ENCODE measurements around the gene LRRC8C. TPM values are rescaled to one million over a fixed set of nuclear protein-coding genes. Genes with fewer than 3 reads are reported as not detected.

Gene LRRC8C
- total and polyA plus RNA-seq, 8 donors, result 8.3 to 11.6 (median 9.2) TPM

GRCh38 chr1:89620664-89621063 is 12.3 kb upstream of the LRRC8C start:
- no peaks in the 10 kb centered on the region for H3K4me1 ChIP-seq
- DNase-seq (no peak), ATAC-seq (no peak)
- H3K27me3 ChIP-seq, result no peaks in the 10 kb centered on the region
- H3K9me3 ChIP-seq, result peaks cover 0 to 5% of the 10 kb centered on the region in 2 donors
- no peak overlapping the region for H3K4me3 ChIP-seq
- H3K27ac ChIP-seq, result no peak overlapping the region
- intact Hi-C loops (cut with DNase I), result no loop called here
- TF ChIP-seq CTCF (IDR thresholded peaks at IDR 0.05), result no peak
- no peaks in the 10 kb centered on the region for H3K36me3 ChIP-seq

GRCh38 chr1:89622895-89623294 is 10.0 kb upstream of the LRRC8C start:
- Histone ChIP-seq H3K4me1 (no peaks in the 10 kb centered on the region), H3K4me3 (no peak overlapping the region), H3K27me3 (no peaks in the 10 kb centered on the region), H3K36me3 (no peaks in the 10 kb centered on the region), H3K27ac (no peak overlapping the region), H3K9me3 (peaks cover 0 to 2% of the 10 kb centered on the region in 2 donors)
- intact Hi-C loops (cut with DNase I), result no loop called here
- ATAC-seq, result no peak
- no peak for TF ChIP-seq CTCF (IDR thresholded peaks at IDR 0.05)
- DNase-seq, result no peak

DNA sequence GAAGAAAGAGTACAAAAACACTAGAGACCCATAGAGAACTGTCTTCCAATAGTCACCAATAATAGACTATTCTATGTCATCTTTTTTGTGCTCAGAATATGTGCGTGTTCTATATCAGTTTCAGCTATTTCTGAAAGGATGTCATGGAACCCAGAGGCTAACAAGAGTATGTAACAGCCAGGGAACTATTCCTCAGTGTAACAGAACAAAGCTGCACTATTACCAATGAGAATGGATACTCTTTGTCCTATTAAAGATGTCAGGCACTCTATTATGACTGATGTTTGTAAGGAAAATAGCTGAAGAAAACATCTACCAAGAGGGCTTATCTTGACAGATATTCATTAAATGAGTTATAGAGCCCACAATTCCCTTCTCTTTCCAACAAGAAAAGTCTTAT is 8.6 kb upstream of the LRRC8C start:
- no peak for TF ChIP-seq CTCF (IDR thresholded peaks at IDR 0.05)
- no peaks in the 10 kb centered on the region for H3K4me1 ChIP-seq
- DNase-seq, result no peak
- no peaks in the 10 kb centered on the region for H3K9me3 ChIP-seq
- H3K4me3 ChIP-seq, result no peak overlapping the region
- H3K27me3 ChIP-seq, result no peaks in the 10 kb centered on the region
- intact Hi-C loops (cut with DNase I), result no loop called here
- no peak for ATAC-seq
- H3K36me3 ChIP-seq, result no peaks in the 10 kb centered on the region
- no peak overlapping the region for H3K27ac ChIP-seq

DNA sequence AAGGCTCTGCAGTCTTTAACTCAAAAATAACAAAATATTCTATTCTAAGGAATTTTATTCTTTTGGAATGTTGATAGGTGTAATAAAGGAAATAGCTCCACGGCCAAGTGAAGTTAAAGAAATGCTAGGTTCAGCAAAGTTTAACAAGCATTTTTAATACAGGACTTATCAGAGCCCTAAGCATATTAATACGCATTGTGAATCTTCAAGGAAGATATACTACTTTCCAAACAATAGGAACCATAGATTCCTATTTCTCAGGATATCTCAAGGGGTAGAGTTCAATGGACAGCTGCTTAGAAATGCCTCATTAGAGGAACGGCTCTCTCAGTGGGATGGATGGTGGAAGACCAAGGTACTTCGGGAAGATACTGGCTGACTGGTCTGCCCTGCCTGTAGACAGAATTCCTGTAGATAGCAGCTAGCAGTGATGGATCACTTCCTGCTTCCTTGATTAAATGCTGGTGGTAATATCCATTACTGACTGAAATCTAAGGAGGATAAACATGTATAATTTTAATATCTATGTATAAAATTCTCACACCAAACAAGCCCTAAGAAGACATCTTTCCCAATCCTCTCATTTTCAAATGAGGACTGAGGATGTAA is 8.1 kb upstream of the LRRC8C start:
- intact Hi-C loops (cut with DNase I), result no loop called here
- DNase-seq, result no peak
- no peak for ATAC-seq
- no peak for TF ChIP-seq CTCF (IDR thresholded peaks at IDR 0.05)
- Histone ChIP-seq H3K36me3 (no peaks in the 10 kb centered on the region), H3K27ac (no peak overlapping the region), H3K4me3 (no peak overlapping the region), H3K27me3 (no peaks in the 10 kb centered on the region), H3K4me1 (no peaks in the 10 kb centered on the region), H3K9me3 (no peaks in the 10 kb centered on the region)

DNA sequence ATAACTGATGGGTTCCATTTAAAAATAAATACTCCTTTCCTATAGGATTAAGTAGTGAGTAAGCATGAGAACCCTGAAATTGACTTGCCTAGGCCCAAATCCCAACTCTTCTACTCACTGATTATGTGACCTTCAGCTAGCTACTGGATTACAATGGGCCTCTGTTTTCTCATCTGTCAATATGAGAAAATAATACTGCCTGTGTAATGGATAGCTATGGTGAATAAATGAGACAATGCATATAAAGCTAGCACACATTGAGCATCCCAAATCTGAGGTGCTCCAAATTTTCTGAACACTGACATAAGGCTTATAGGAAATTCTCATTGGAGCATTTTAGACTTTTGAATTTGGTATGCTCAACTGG is 5.3 kb upstream of the LRRC8C start:
- no peaks in the 10 kb centered on the region for H3K27me3 ChIP-seq
- no peak for DNase-seq
- H3K36me3 ChIP-seq, result no peaks in the 10 kb centered on the region
- intact Hi-C loops (cut with DNase I), result no loop called here
- no peaks in the 10 kb centered on the region for H3K9me3 ChIP-seq
- H3K27ac ChIP-seq, result no peak overlapping the region
- ATAC-seq, result no peak
- H3K4me3 ChIP-seq, result no peak overlapping the region
- H3K4me1 ChIP-seq, result peaks cover 5 to 13% of the 10 kb centered on the region in 2 donors
- TF ChIP-seq CTCF (IDR thresholded peaks at IDR 0.05), result no peak
